HG03108 (cell line): ENCODE results near the gene KDM5D.

Experiments
- ATAC-seq: cut with Tn5 transposase; IDR thresholded peaks from one replicate; pipeline ENCODE4 v1.9.1; 2021; ENCODE audit warnings: moderate library complexity; ENCODE audit not compliant: unreplicated experiment

Gene KDM5D

GRCh38 chrY:19744381-19745378, at the start of gene KDM5D:
Gene KDM5D, minus strand, starts transcription at chrY:19744726. Its CDS starts 192 bp downstream, at chrY:19744534.
- ATAC-seq: no peak

- no peak for ATAC-seq
These were observed 23.8 kb upstream of the KDM5D start for GRCh38 chrY:19768375-19768774.

DNA sequence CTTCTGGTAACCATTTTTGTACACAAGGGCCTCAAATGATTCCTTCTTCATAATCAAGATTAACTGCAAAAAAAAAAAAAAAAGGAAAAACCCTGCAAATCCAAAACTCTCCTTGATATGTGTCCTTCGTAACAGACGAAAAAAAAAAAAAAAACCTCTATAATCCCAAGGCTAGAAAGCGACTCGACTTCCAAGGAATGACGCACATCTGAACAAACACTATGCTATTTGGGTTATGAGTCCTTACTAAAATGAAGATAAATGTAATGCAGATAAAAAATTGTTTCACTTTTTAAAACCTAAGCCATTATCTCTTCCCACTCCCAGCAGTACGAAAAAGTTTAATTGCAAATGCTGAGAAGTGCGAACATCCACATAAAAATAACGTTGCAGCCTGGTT, 1.2 kb downstream of the KDM5D start:
- no peak for ATAC-seq

GRCh38 chrY:19742153-19742552, 2.4 kb downstream of the KDM5D start:
- ATAC-seq: no peak

- ATAC-seq: no peak
These were observed 10.1 kb downstream of the KDM5D start for GRCh38 chrY:19734425-19734824.

DNA sequence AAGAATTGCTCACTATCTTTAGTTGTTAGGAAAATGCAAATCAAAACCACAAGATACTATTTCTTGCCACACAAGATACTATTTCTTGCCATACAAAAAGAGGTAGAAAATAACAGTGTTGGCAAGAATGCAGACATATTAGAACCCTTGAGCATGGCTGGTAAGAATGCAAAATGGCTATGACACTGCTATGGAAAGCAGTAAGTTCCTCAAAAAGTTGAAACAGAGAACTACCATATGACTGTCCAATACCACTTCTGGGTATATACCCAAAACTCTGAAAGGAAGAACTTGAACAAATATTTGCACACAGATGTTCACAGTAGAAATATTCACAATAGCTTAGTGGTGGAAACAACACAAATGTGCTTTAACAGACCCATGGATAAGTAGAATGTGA, 26.6 kb downstream of the KDM5D start:
- ATAC-seq: no peak

DNA sequence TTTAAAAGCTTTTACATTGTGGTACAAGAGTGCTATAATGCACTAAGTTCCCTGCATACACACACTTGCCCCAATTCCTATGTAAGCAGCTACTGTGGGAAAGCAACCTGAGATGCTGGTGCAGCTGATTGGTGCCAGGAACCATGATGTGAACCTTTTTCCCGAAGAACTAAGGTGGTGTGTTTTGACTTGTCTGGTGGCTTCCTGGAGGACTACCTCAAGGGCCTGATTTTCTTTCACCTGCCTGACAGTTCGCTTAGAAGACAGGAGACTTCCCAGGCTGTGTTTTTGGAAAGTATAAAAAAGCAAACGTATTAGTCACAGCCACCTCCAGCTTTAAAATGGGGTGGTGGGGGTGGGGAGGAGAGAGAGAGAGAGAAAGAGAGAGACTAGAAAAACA, 27.4 kb downstream of the KDM5D start:
- ATAC-seq: no peak

DNA sequence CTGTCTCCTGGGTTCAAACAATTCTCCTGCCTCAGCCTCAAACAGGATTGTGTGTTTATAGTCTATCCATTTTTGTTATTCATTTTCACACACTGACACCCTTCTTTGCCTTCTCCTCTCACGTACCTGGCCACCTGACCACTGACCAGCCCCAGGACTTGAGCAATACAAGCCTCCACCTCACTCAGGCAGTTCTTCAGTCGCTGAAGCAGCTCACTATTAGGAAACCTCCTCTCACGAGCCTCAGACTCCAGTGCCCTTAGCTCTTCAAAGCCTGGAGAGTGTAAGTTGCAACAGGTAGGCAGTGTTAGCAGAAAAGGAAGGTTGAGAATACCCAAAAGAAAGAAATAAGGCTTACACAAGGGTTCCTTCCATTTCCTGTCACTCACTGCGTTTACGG, 29.3 kb downstream of the KDM5D start:
- ATAC-seq: no peak

DNA sequence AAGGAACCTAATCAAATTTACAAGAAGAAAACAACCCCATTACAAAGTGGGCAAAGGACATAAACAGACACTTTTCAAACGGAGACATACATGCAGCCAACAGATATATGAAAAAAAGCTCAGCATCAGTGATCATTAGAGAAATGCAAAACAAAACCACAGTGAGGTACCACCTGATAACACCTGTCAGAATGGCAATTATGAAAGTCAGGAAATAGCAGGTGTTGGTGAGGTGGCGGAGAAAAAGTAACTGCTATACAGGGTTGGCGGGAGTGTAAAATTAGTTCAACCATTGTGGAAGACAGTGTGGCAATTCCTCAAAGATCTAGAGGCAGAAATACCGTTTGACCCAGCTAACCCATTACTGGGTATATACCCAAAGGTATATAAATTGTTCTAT, 31.1 kb downstream of the KDM5D start:
- ATAC-seq: no peak

DNA sequence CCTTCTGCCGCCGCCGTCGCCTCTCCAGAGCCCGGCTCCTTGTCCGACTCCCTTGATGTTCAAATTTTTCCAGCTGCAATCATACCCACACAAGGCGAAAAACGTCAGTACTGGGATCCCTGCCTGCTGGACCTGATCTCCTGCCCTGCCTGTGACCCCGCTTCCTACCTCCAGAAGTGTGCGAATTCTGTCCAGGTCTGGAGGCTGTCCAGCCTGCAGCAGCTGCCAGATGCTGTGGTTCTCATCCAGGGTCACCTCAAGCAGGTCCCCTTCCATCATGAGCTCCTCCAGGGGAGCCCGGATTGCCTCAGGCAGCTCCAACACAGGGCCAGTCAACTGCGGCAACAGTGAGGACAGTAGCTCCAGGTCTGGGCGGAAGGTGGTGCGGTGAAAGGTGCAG, 38.3 kb downstream of the KDM5D start:
- ATAC-seq: no peak

GRCh38 chrY:19698495-19698894, 46.0 kb downstream of the KDM5D start:
- ATAC-seq: no peak

DNA sequence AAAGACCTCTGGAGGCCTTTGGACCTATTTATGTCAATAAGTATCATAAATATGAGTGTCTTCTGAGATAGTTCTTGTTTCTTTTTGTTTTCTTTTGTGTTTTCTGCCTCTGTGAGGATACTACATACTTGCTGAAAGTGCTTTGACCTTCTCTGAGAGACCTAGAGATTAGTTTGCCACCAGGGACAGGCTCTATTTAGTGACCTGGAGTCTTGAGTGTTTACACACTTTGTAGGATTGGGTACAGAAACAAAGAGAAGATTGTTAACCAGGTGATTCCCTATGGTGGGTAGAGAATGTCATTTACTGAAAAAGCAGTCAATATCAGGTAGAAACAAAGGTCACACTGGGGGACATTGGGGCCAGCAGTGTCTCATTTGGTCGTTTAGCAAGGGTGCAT, 63.7 kb downstream of the KDM5D start:
- no peak for ATAC-seq
